Vagina (tissue), 2 donors: ENCODE data around the gene TCF25. TPM values are rescaled to one million over a fixed set of nuclear protein-coding genes. Genes with fewer than 3 reads are reported as not detected.
"Not testable (repeated sequence)": the region's sequence is repeated elsewhere in the genome, so short reads cannot be mapped to it uniquely, and the experiment has no call there.

ENCODE experiments used
- DNase-seq, 2 donors: peaks; one replicate each; pipeline ENCODE4 v3.0.0-alpha.2; 2017; ENCODE audit errors: extremely low spot score in 2 of 2
- H3K27ac ChIP-seq: fragments of 200-600 bp; sonication (generic); one replicate; pipeline ENCODE4 v1.5.1; 2019
- H3K27me3 ChIP-seq: fragments of 200-600 bp; sonication (generic); one replicate; pipeline ENCODE4 v1.5.1; 2019
- H3K36me3 ChIP-seq, 2 donors: fragments of 200-600 bp; sonication (generic); one replicate each; pipeline ENCODE4 v1.5.1; 2017 to 2019
- H3K4me1 ChIP-seq: fragments of 200-600 bp; sonication (generic); one replicate; pipeline ENCODE4 v1.5.1; 2019
- H3K4me3 ChIP-seq, 2 donors: fragments of 200-600 bp; sonication (generic); 1 replicate in 1 of 2; 2 replicates in 1 of 2; pipeline ENCODE4 v1.5.1; 2016 to 2019
- H3K9me3 ChIP-seq: fragments of 200-600 bp; sonication (generic); one replicate; pipeline ENCODE4 v1.5.1; 2019
- CTCF ChIP-seq, 3 experiments: fragments of 450-650 bp in 2 of 3; fragments of 200-600 bp in 1 of 3; sonication (generic) in 1 of 3; IDR thresholded peaks; one replicate each; pipeline ENCODE4 v1.5.1; 2017 to 2019; ENCODE audit warnings: antibody characterized with exemption in 3 of 3, mild to moderate bottlenecking in 2 of 3, moderate library complexity in 2 of 3
- POLR2A ChIP-seq, 2 donors: fragments of 450-650 bp; IDR thresholded peaks; one replicate each; pipeline ENCODE4 v1.6.1; 2017; ENCODE audit warnings: antibody characterized with exemption in 2 of 2, mild to moderate bottlenecking in 2 of 2, moderate library complexity in 2 of 2
- POLR2AphosphoS5 ChIP-seq, 2 donors: sonication (generic); formaldehyde crosslinking; IDR thresholded peaks; one replicate each; pipeline ENCODE4 v1.9.0; 2017; ENCODE audit warnings: antibody characterized with exemption in 2 of 2, mild to moderate bottlenecking in 2 of 2, low read depth in 1 of 2; ENCODE audit not compliant: insufficient read depth in 1 of 2
- intact Hi-C: fragments of 100-400 bp; cut with DNase I; formaldehyde crosslinking; loops from one replicate; pipeline ENCODE4 v1.15.1; 2023
- total RNA-seq: library from RNA; depleted of rRNA; stranded (reverse); fragments of >200 nt; gene quantifications from one replicate; pipeline ENCODE4 v1.2.3, GENCODE V29; 2016

Gene TCF25
- total RNA-seq, 1 donor from 2014 or later: 132 TPM

- Histone ChIP-seq H3K27ac (no peak overlapping the region), H3K4me1 (no peaks in the 10 kb centered on the region), H3K9me3 (no peaks in the 10 kb centered on the region), H3K27me3 (no peaks in the 10 kb centered on the region), H3K36me3 (no peaks in the 10 kb centered on the region), H3K4me3 (no peak overlapping the region)
- no peak for DNase-seq
- intact Hi-C loops: no loop called here
- no peak for TF ChIP-seq CTCF (IDR thresholded peaks at IDR 0.05)
- TF ChIP-seq POLR2A (IDR thresholded peaks at IDR 0.05): no peak
- TF ChIP-seq POLR2AphosphoS5 (IDR thresholded peaks at IDR 0.05; ENCODE audit: insufficient read depth in 1 of 2, low read depth in 1 of 2): no peak
These were observed 61.5 kb downstream of the TCF25 start for GRCh38 chr16:89934611-89935553.

- intact Hi-C loops, H3K36me3 ChIP-seq, DNase-seq, H3K4me3 ChIP-seq, H3K4me1 ChIP-seq, H3K27me3 ChIP-seq, H3K27ac ChIP-seq, H3K9me3 ChIP-seq: not testable (repeated sequence)
These were observed 62.2 kb downstream of the TCF25 start for GRCh38 chr16:89935620-89936019.

GRCh38 chr16:89936034-89936433 lies 62.6 kb downstream of the TCF25 start:
- intact Hi-C loops: no loop called here
- DNase-seq: no peak

GRCh38 chr16:89936508-89936907 lies 63.1 kb downstream of the TCF25 start:
- no peaks in the 10 kb centered on the region for H3K36me3 ChIP-seq
- TF ChIP-seq POLR2A (IDR thresholded peaks at IDR 0.05): no peak
- TF ChIP-seq CTCF (IDR thresholded peaks at IDR 0.05): no peak
- TF ChIP-seq POLR2AphosphoS5 (IDR thresholded peaks at IDR 0.05; ENCODE audit: insufficient read depth in 1 of 2, low read depth in 1 of 2): no peak
- H3K4me1 ChIP-seq: no peaks in the 10 kb centered on the region

More at GRCh38 chr16:89936034-89936433, 62.6 kb downstream of the TCF25 start:
- H3K27ac ChIP-seq: no peak overlapping the region
- H3K4me1 ChIP-seq: no peaks in the 10 kb centered on the region
- H3K9me3 ChIP-seq: no peaks in the 10 kb centered on the region
- no peak for TF ChIP-seq POLR2AphosphoS5 (IDR thresholded peaks at IDR 0.05; ENCODE audit: insufficient read depth in 1 of 2, low read depth in 1 of 2)
- no peak for TF ChIP-seq CTCF (IDR thresholded peaks at IDR 0.05)
- no peak for TF ChIP-seq POLR2A (IDR thresholded peaks at IDR 0.05)
- H3K4me3 ChIP-seq: no peak overlapping the region
- no peaks in the 10 kb centered on the region for H3K36me3 ChIP-seq
- H3K27me3 ChIP-seq: no peaks in the 10 kb centered on the region

GRCh38 chr16:89936981-89937380 lies 63.6 kb downstream of the TCF25 start:
- no peaks in the 10 kb centered on the region for H3K4me1 ChIP-seq
- no peak for DNase-seq
- H3K27ac ChIP-seq: no peak overlapping the region
- intact Hi-C loops: no loop called here
- no peaks in the 10 kb centered on the region for H3K27me3 ChIP-seq
- H3K4me3 ChIP-seq: no peak overlapping the region
- no peaks in the 10 kb centered on the region for H3K36me3 ChIP-seq
- H3K9me3 ChIP-seq: no peaks in the 10 kb centered on the region
- no peak for TF ChIP-seq CTCF (IDR thresholded peaks at IDR 0.05)
- TF ChIP-seq POLR2A (IDR thresholded peaks at IDR 0.05): no peak
- no peak for TF ChIP-seq POLR2AphosphoS5 (IDR thresholded peaks at IDR 0.05; ENCODE audit: insufficient read depth in 1 of 2, low read depth in 1 of 2)

More at GRCh38 chr16:89936508-89936907, 63.1 kb downstream of the TCF25 start:
- H3K9me3 ChIP-seq: no peaks in the 10 kb centered on the region
- intact Hi-C loops: no loop called here
- no peak overlapping the region for H3K4me3 ChIP-seq
- H3K27ac ChIP-seq: no peak overlapping the region
- H3K27me3 ChIP-seq: no peaks in the 10 kb centered on the region
- no peak for DNase-seq
